ENCODE results near the gene SGSM2. TPM values are rescaled to one million over a fixed set of nuclear protein-coding genes. Genes with fewer than 3 reads are reported as not detected.

The SGSM2 gene
- total and polyA plus RNA-seq, 2 of the 13 experiments (the other 11 are each of a cell fraction or from before 2014, with no cell fraction given), result 30.4 to 51.3 TPM

GRCh38 chr17:2396568-2397246 is 59.4 kb downstream of the SGSM2 start (continued):
- no peak for TF ChIP-seq MTA1 (CRISPR knock-in tag; IDR thresholded peaks at IDR 0.05; ENCODE audit: borderline replicate concordance)
- no peak for TF ChIP-seq LBX2 (CRISPR knock-in tag; IDR thresholded peaks at IDR 0.05; ENCODE audit: borderline replicate concordance)
- TF ChIP-seq ZNF503 (CRISPR knock-in tag; IDR thresholded peaks at IDR 0.05), result peak; percentile 49; the same call in 1 of the 2 replicates
- TF ChIP-seq ZNF253 (CRISPR knock-in tag; IDR thresholded peaks at IDR 0.05; ENCODE audit: borderline replicate concordance), result no peak
- no peak for TF ChIP-seq ZFAT (CRISPR knock-in tag; conservative IDR thresholded peaks at IDR 0.05)
- no peak for TF ChIP-seq ZFP62 (CRISPR knock-in tag; IDR thresholded peaks at IDR 0.05)
- no peak for TF ChIP-seq ZC3H4 (CRISPR knock-in tag; IDR thresholded peaks at IDR 0.05; ENCODE audit: borderline replicate concordance)
- no peak for TF ChIP-seq ZBED4 (CRISPR knock-in tag; IDR thresholded peaks at IDR 0.05; ENCODE audit: borderline replicate concordance)
- peak; percentile 80 for TF ChIP-seq SP2 (CRISPR knock-in tag; IDR thresholded peaks at IDR 0.05)
- peak; percentile 55 for TF ChIP-seq KDM2A (CRISPR knock-in tag; IDR thresholded peaks at IDR 0.05; ENCODE audit: borderline replicate concordance, low read depth)
- TF ChIP-seq SRSF4 (IDR thresholded peaks at IDR 0.05; ENCODE audit: low read depth, low read length, poor library complexity, severe bottlenecking), result no peak
- TF ChIP-seq HOMEZ (CRISPR knock-in tag; IDR thresholded peaks at IDR 0.05; ENCODE audit: low read depth), result peak; percentile 72
- TF ChIP-seq ZNF639 (CRISPR knock-in tag; conservative IDR thresholded peaks at IDR 0.05), result 0 out of 2 replicates have a peak, but pooled peaks have one; percentile 51
- TF ChIP-seq PHB2 (IDR thresholded peaks at IDR 0.05; ENCODE audit: partially characterized antibody), result no peak
- no peak for TF ChIP-seq HMG20B (CRISPR knock-in tag; conservative IDR thresholded peaks at IDR 0.05)
- no peak for TF ChIP-seq KLF13 (CRISPR knock-in tag; IDR thresholded peaks at IDR 0.05)
- TF ChIP-seq MXD1 (CRISPR knock-in tag; IDR thresholded peaks at IDR 0.05), result no peak
- TF ChIP-seq FLYWCH1 (CRISPR knock-in tag; IDR thresholded peaks at IDR 0.05), result no peak
- no peak for TF ChIP-seq TBP (CRISPR knock-in tag; IDR thresholded peaks at IDR 0.05)
- no peak for TF ChIP-seq HCFC1 (IDR thresholded peaks at IDR 0.05; ENCODE audit: low read depth, low read length)
- TF ChIP-seq POLR2AphosphoS2 (IDR thresholded peaks at IDR 0.05; ENCODE audit: low read depth, low read length), result no peak

Data from HepG2 (cell line).